ENCODE data around the gene POMGNT1.

POMGNT1 gene

DNA sequence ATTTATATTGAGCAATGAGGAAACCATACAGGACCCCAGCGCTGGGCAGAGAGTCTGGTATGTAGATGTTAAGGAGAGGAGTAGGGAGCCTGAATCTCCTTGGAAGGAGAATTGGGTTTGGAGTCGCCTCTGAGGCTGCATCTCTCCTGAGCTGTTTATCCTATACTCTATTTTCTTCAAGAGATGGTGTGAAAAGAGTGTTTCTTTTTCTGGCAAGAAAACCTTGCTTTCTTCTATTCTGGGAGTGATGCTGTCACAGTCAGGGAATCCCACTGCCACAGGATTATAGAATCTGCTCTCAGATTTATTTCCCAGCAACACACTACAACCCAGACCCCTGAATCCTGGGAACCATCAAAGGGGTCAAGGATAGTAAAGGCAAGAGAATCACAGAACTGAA, 8.2 kb upstream of the POMGNT1 start:
- no peak for DNase-seq

GRCh38 chr1:46205791-46206190, 7.6 kb upstream of the POMGNT1 start:
- DNase-seq, result no peak

DNA sequence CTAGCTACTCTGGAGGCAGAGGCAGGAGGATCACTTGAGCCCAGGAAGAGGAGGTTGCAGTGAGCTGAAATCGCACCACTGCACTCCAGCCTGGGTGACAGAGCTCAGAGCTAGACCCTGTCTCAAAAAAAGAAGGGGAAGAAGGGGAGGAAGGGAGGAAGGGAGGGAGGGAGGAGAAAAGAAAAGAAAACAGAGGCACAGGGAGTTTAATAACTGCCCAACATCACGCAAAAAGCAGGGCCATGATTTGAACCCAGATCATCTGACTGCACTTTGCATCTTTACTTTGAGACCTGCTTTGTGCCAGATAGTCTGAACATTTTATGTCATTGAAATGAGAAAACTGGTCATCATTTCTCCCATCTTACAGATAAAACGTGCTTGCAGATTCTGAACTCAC, 6.9 kb upstream of the POMGNT1 start:
- no peak for DNase-seq

DNA sequence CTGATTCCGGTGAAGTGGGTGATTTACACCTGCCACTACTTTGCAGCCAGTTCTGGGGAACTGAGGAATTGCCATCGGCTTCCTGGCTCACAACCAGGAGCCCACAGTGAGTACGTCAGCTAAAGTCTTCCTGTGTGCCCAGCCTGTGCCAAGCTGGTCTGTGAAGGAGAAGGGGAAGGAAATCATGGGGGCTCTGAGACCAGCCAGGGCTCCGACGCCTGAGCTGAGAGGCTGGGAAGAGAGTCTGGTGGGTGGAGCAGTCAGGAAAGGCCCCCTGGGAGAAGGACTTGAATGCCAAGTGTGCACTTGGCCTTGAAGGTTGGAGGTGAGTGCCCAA, 6.1 kb upstream of the POMGNT1 start:
- no peak for DNase-seq

DNA sequence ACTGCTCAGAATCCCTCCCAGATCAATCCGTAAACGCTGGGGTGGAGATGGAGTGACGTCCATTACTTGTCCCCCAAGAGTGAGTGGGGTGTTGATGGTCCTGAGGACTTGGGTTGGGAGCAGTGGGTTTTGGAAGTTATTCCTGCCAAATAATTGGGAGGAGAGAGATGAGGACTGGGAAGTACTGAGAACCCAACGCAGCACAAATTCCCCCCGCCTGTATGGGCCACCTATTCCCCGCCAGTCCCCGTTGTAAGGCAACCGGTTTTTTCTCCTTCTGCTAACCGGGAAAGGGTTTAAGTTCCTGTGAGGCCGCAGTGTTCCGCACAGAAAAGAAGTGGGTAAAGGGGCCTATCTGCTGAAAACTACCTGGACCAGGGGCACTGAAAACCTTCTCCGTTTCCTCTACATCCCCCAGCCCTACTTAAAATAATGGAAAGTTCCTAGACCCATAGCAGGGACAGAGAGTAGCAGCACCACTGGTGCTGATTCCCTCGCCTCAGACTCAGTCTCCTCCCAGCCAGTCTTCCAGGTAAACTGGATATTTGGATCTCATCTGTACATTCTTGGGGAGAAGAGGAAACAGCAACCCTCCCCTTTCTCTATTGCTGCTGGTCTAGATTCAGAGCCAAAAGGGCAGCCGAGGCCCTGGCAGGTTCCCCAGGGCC, 5.6 kb upstream of the POMGNT1 start:
- DNase-seq, result no peak

GRCh38 chr1:46199233-46199749, 1.1 kb upstream of the POMGNT1 start:
- no peak for DNase-seq

DNA sequence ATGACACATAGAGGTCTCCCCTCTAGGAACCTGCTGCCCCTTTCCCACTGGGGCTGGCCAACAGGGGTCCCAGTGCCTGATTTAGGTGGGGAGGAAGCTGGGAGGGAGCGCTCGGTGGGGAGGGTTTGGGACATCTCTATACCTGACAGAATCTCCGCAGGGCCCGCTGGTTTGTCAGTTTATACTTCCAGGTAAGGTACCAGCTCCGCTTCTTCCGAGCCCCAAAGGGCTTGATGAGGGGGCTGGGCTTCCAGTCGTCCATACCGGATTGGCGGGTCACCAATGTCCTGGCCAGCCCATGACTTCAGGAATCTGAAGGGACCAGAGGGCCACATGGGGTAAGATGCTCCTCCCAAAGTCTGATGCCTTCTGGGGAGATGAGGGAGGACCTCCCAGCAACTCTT, 672 bp downstream of the POMGNT1 start:
- DNase-seq, result no peak

- DNase-seq, result no peak
Observed at GRCh38 chr1:46196609-46197008, 1.6 kb downstream of the POMGNT1 start.

DNA sequence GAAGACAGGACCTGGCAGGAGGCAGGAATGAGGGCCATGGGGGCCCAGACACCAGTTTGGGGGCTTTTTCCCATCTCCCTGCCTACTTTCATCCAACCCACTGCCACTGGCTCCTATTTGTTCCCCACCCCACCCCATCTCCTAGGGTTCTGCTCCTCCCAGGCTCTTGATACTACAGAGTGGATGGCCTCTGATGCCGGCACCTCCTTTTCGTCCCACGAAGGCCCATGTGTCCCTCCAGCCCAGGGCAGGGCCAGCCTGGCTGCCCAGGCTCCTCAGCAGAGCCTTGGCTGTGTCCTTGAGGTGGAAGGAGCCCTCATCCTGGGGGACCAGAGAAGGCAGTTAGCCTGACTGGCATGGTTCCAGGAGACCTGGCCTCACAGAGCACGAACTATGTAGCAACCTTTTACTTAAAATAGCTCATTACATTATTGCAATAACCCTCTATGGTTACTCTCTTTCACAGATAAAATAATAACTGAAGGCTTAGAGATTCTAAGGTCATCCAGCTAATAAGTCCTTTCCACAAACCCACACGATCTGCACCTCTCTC, 3.5 kb downstream of the POMGNT1 start:
- DNase-seq, result no peak

- DNase-seq, result no peak
Observed at GRCh38 chr1:46193984-46194570, 4.2 kb downstream of the POMGNT1 start.

GRCh38 chr1:46193285-46193684, 4.9 kb downstream of the POMGNT1 start:
- DNase-seq, result no peak

- no peak for DNase-seq
Observed at GRCh38 chr1:46192171-46192570, 6.1 kb downstream of the POMGNT1 start.

GRCh38 chr1:46191033-46191701, 7.1 kb downstream of the POMGNT1 start:
- no peak for DNase-seq

GRCh38 chr1:46190539-46190938, 7.7 kb downstream of the POMGNT1 start:
- DNase-seq, result no peak

DNA sequence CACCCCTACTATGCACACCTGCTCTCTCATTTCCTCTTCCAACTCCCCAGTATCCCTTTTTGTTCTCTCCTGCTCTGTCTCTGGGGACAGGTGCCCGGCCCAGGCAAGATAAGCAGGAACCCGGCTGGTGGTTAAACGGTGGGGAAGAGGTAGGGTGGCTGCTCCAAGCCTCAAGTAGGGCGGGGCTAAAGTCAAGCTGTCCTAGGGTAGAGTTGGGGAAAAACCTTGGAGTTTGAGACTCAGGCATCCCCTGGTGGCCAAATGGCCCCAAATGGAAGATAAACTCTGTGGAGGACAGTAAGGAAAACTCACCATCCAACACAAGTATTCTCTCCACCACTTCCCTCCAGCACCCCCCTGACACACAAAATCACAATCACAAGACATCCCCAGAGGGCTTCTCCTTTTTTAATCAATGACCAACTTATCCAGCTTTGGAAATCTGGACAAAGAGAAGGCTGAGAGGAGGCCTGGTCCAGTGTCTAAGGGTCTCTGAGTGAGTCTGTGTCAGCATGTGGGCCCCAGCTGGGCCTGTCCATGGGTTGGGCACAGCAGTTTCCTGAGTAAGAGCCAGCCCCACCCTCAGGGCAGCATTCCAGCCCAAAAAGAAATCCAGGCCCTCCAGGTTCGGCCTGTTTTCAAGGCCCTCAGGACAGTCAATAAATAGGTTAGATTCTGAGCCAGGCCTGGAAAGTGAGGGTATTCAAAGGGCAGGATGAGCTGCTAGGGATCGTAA, 9.8 kb downstream of the POMGNT1 start:
- no peak for DNase-seq

DNA sequence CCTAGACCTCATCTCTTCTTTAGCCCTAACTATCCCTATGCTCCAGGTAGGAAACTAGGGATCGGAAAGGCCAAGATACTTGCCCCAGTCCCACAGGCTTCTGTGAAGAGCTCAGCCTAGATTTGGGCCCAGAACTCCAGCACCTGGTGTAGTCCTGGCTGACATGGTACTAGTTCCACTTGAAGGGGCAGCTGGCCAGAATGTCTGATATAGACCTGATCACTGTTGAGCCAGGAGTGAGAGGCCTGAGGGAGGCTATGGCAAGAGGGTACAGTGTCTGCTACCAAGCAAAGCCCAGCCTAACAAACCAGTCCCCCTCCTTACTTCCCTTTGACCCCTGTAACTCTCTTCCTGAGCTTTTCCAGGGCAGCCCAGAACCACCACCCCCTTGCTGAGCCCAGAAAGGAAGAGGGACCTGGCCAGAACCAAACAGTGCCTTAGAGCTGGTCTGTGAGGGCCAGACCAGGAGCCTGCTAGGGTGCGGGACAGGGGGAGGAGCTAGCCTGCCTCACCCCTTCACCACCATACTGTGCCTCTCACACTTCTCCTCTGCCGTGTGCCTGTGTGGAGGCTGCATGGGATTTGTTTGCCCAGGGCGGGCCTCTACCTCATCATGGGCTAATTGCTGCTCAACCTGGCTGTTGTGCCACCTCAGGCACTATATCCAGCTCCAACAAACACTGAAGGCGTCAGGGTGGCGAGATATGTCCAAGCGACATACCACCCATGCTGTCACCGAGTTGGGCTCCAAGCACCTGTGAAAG, 10.9 kb downstream of the POMGNT1 start:
- DNase-seq, result no peak

DNA sequence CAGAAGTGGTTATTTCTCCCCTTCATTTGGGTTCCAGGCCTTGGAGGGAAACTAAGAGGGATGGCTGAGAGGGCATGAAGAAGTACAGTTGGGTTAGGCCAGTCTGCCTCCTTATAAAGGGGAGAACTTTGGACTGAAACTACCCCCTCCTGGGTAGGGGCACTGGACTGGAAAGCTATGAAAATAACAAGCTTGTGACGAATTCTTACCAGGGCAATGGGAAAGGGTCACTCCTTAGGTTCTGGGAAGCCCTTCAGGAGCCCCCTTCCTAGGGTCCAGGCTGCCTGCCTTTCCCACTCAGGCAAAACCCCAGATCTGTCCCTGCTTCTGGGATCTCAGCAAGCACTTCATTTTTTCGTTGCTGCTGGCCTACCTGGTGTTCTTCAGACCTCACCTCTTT, 12.2 kb downstream of the POMGNT1 start:
- no peak for DNase-seq

GRCh38 chr1:46184920-46185658, 13.1 kb downstream of the POMGNT1 start:
- peak; percentile 76 for DNase-seq

DNA sequence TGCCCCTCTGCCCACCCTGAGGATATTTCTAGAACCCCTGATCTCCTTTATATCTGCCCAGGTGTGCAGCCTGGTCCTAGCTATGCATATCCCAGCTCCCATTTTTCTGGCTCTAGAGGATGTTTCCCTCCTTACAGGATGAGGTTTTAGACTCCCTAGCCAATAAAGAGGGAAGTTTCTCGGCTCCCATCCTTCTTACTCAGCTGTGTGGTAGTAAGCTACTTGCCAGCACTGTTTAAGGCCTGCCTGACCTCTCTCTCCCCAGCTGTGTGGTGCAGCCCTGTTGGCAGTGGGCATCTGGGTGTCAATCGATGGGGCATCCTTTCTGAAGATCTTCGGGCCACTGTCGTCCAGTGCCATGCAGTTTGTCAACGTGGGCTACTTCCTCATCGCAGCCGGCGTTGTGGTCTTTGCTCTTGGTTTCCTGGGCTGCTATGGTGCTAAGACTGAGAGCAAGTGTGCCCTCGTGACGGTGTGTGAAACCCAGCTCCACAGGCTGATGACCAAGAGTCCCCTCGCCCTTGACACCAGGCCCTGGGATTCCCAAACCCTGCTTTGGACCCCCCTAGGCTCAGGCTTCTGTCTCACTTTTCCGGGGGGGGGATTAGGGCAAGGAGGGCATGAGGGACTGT, 14.2 kb downstream of the POMGNT1 start:
- DNase-seq, result no peak

DNA sequence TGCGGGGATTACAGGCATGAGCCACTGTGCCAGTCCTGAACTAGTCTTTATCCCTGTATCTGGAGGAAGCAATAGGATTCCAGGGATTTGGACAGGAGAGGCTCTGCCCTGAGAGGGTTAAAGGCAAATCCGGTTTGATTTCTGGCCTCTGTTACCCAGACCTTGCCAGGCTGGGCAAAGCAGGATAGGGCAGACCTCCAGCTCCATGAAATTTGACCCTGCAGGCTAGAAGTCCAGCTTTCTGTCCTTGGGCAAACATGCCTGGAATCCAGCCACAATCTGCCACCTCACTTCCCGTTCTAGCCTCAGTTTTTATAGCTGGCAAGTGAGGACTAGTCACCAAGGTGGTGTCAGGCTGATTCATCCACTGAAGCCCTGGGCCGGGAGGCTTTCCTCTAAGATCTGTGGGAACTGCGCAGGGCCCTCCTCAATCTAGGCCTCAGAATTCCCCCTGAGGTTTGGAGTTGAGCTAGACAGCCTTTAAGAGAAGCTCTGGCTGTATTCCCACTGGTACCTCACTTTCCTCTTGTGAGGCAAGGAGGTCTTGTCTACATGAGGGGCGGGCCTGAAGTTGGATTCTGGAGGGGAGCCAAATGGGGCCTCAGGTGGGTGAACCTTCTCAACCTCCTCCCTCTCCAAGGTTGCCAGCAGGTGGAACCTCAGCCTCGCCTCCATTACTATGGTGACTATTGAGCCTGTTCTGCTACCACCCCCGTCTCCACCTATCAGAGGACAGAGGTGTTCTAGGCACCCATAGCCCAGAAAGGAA, 15.0 kb downstream of the POMGNT1 start:
- DNase-seq, result no peak

All from stimulated activated CD4-positive, alpha-beta T cell treated with anti-CD3 and anti-CD28 coated beads, Interleukin-1b, Interleukin-23, amount 100 ng/mL, for 48 hours (primary cell).